Activated CD8-positive, alpha-beta memory T cell treated with anti-CD3 and anti-CD28 coated beads, Interleukin-2, amount 50 U/mL, for 1 hour (primary cell): ENCODE measurements around the gene HRH2.
A peak's percentile ranks its signal among the peaks of the same experiment; 100 is the strongest.
"Not testable (repeated sequence)": the region's sequence is repeated elsewhere in the genome, so short reads cannot be mapped to it uniquely, and the experiment has no call there.

Source experiments
- DNase-seq: peaks from one replicate; pipeline ENCODE4 v3.0.0-alpha.2; 2020; ENCODE audit errors: extremely low read depth

The HRH2 gene

GRCh38 chr5:175714479-175715085 is 56.7 kb downstream of the HRH2 start:
- DNase-seq = no peak

GRCh38 chr5:175715627-175716522 is 58.0 kb downstream of the HRH2 start:
- no peak for DNase-seq

DNA sequence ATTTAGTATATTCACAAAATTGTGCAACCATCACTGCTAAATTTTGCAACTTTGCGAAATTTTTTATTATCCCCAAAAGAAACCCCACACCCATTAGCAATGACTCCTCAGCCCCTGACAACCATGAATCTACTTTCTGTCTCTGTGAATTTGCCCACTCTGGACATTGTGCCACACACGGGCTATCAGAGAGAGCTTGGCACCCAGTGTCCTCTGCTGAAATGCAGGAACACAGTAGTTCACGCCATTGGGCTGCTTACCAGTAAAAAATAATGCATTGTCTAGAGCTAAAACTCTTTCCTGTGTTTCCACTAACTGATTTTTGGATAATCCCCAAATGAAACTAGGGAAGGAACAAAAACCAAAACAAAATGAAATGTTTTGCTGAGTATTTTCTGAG is 60.0 kb downstream of the HRH2 start:
- DNase-seq = no peak

DNA sequence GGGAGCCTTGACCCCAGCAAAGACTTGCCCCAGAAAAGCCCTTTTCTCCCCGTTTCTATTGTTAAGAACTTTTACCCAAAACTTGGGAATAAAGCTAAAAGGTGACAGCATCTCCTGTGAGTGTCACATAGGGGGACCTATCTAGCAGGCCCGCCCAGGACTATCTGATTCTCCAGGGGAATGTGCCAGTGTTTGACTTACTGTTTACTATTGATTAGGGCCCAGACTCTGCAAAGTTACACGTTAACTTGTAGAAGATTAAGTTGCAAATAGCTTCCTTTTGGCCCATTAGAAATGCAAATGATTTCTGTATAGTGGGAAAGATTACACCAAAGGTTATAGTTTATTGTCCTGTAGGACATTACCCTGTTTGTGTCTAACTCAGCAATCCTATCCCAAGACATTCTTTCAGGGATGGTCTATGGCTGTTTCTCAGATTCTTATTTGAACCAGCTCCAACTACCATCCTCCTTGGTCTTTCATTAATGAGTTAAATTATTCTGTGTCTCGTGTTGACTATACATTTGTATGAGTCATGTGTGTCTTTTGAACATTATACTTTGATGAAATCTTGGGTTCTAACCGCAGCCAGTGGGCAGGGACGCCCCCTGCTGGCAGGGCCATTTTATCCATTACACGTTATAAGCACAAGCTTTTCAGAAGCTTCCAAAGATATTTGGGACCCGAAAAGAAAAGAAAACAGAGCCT is 60.7 kb downstream of the HRH2 start:
- DNase-seq = no peak

GRCh38 chr5:175719109-175719432 is 61.2 kb downstream of the HRH2 start:
- DNase-seq = not testable (repeated sequence)

GRCh38 chr5:175724314-175725275 is 66.7 kb downstream of the HRH2 start:
- no peak for DNase-seq

- no peak for DNase-seq
Observed at GRCh38 chr5:175728316-175728715, 70.4 kb downstream of the HRH2 start.

DNA sequence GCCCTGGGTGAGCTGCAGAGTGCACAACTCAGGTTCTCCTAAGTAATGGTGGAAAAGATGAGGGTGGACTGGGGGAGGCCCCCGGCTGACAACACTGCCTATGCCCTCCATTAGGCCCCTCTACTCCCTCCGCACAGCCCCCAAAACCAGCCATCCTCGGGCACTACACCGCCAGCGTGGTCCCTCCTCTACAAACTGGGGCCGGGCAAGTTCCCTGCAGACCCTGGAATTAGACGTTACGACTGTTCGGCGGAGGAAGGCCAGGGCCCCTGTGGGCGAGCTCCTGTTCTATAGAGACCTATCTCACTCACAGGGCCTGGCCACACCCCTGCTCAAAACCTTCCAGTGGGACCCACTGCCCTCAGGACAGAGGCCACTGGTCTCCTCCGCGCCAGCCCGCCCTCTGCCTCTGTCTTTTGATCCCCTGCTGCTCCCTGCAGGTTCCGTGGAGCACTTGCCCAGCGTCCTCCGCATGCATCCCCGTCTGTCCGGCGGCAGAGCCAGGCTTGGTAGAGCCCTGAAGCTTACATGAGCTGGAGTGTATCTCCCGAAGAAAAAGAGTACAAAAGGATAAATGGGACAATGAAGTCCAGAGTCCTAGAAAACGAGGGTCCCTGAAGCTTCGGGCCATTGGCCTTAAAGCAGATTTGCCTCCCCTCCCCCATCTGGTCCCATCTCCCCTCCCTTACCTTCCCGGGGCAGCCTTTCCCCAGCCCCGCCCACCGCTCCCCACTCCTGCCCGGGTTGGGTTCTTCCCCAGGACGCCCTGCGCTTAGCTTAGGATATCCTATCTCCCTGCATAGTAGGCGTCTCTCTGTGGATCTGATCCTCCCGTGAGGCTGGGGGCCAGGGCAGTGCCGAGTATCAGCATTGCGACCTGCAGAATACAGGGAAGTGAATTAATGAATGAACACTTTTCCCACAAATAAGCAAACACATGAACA is 71.3 kb downstream of the HRH2 start:
- no peak for DNase-seq

- DNase-seq = peak; percentile 77
Observed at GRCh38 chr5:175729829-175730277, 72.0 kb downstream of the HRH2 start.

GRCh38 chr5:175731172-175731571 is 73.3 kb downstream of the HRH2 start:
- DNase-seq = no peak

DNA sequence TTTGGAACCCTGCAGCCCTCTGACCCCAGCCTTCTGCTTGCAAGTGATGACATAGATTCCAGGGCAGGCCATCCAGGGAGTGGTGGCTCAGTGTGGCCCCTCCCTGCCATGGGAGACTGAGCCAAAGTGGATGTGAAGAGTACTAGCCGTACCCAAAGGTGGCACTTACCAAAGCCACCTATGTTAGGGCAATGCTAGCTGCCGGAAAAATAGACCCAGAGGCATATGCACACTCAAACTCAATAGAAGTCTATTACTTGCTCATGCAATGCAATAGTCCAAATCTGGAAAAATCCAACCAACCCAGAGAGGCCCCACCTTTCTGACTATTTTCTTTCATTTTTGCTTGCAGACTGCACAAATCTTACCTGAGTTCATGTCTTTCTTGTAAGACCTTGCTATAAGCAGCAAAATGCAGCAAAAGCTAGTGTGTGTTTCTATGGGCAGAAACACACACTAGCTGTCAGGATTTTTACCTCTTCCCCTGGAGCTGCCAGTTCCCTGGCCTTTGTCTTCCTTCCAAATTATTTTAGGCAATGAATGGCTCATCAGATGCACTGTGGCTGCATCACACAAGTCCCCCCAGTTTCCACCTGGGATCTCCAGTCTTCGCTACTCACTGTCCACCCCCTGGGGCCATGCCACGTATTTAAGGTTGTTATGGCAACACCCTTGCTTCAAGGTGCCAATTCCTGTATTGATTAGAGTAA is 74.0 kb downstream of the HRH2 start:
- DNase-seq = no peak

DNA sequence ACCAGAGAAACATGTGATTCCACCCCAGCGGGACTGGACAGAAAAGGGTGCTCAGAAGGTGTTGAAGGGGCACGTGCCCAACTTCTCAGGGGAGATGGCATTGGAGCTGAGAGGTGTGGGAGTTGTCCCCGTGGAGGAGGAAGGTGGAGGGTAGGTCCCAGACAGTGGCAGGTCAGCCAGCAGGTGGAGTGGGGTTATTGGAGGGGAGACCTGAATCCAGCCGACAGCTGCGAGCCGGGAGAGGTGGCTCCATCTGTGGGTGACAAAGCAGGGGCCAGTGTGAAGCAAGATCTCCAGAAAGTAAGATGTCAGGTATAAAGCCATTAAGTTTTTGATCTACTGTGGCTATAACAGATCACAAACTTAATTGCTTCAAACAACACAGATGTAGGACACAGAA is 75.1 kb downstream of the HRH2 start:
- no peak for DNase-seq

GRCh38 chr5:175734016-175734415 is 76.1 kb downstream of the HRH2 start:
- DNase-seq = no peak

DNA sequence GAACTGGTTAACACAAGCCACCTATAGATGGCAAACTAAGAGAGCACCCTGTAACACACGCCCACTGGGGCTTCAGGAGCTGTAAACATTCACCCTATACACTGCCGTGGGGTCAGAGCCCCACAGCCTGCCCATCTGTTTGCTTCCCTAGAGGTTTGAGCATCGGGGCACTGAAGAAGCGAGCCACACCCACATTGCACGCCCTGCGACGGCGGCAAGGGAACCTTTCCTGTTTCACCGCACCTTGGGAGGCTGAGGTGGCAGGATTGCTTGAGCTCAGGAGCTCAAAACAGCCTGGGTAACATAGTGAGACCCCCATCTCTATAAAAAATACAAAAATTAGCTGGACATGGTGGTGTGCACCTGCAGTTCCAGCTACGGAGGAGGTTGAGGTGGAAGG is 76.6 kb downstream of the HRH2 start:
- no peak for DNase-seq

DNA sequence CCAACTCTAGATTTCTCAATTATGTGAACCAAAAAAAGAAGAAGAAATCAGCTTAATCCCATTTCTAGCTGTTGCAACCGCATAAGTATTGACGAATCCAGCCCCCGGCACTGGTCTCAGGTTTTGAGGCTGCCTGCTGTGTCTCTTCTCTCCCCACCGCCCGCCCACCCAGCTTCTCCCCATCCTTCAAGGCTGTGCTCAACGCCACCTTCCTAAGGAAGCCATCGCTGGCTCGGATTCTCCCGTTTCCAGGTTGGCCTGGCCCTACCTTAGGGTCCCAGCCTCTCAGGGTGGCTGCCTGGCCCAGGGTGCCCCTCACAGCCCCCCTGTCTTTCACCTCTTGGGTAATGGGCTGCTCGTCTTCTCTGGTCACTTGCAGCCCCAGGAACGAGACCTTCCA is 77.8 kb downstream of the HRH2 start:
- no peak for DNase-seq

DNA sequence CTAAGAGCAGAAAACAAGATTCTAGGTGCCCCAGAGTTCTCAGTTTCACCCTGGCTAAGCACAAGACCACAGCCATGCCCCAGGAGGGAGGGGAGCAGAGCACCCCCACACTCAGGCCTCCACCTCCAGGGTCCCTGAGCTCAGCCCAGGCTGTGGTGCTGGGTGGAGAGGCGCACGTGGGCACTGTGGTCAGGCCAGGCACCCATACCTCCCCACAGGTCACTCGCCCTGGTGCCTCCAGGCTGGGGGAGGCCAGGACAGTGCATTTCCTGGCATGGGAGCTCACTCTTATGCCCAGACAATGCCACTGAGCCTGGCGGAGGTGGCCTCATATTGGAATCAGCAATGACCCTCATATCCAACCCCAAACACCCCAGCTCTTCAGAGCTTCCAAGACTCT is 78.8 kb downstream of the HRH2 start:
- DNase-seq = no peak

GRCh38 chr5:175737481-175737880 is 79.6 kb downstream of the HRH2 start:
- DNase-seq = no peak

- no peak for DNase-seq
Observed at GRCh38 chr5:175738126-175738525, 80.3 kb downstream of the HRH2 start.

- no peak for DNase-seq
Observed at GRCh38 chr5:175738602-175739133, 80.8 kb downstream of the HRH2 start.

DNA sequence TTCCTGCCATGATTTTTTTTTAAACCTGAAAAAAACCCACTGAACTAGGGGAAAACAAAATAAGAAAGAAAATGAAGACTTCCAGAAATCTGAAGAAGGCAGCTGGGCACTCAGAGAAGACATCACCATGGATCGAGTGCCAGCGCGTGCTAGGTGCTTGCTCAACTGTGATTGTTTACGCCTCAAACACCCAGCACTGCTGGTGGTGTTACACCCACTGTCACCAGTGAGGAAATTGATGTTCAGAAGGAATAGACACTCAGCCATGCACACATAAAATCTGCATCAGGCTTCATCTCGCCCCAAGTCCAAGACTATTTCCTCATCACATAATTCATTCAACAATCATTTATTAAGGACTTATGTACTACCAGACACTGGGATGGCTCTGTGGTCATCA is 82.1 kb downstream of the HRH2 start:
- no peak for DNase-seq
